ENCODE data around the gene NDRG4. TPM values are rescaled to one million over a fixed set of nuclear protein-coding genes. Genes with fewer than 3 reads are reported as not detected.
A peak's percentile ranks its signal among the peaks of the same experiment; 100 is the strongest.

NDRG4 gene
- polyA plus RNA-seq, 1 of the 3 experiments (the other 2 are of a cell fraction): 52.0 TPM

GRCh38 chr16:58499092-58499511 lies 841 bp upstream of the NDRG4 start (continued):
- TF ChIP-seq USF2 (IDR thresholded peaks at IDR 0.05; ENCODE audit: borderline replicate concordance, low read depth, low read length) (no peak), GABPA (IDR thresholded peaks at IDR 0.05; ENCODE audit: low read depth) (no peak), EZH2phosphoT487 (IDR thresholded peaks at IDR 0.05; ENCODE audit: borderline replicate concordance, low read depth) (no peak), CHD2 (IDR thresholded peaks at IDR 0.05; ENCODE audit: low read length, partially characterized antibody) (no peak), TEAD4 (IDR thresholded peaks at IDR 0.05; ENCODE audit: borderline replicate concordance, insufficient read depth) (no peak), SIN3A (IDR thresholded peaks at IDR 0.05; ENCODE audit: borderline replicate concordance, low read depth, low read length) (no peak), TAF1 (IDR thresholded peaks at IDR 0.05; ENCODE audit: borderline replicate concordance, low read depth, low read length) (no peak)

- peaks cover 6 to 33% of the 10 kb centered on the region in 2 experiments; a peak in 3 of 4 replicates for H3K4me1 ChIP-seq (ENCODE audit: control insufficient read depth in 1 of 2, insufficient read depth in 2 of 2, low read depth in 1 of 2, low read length in 1 of 2)
- peaks cover 7% of the 10 kb centered on the region for H3F3A ChIP-seq (replicated peaks; ENCODE audit: insufficient read depth)
- peak overlapping the region; percentile 20 to 85; a peak in 3 of 4 replicates for H3K27ac ChIP-seq (ENCODE audit: low read depth in 2 of 2, low read length in 1 of 2)
- TF ChIP-seq NRF1 (IDR thresholded peaks at IDR 0.05; ENCODE audit: low read depth, low read length) (no peak), MXI1 (IDR thresholded peaks at IDR 0.05; ENCODE audit: low read depth, low read length) (peak; percentile 17)
- peaks cover 8% of the 10 kb centered on the region; the same call in 1 of the 2 replicates for H3K79me2 ChIP-seq (ENCODE audit: insufficient read depth)
- no peaks in the 10 kb centered on the region for H3K9me3 ChIP-seq
- POLR2A ChIA-PET: interaction anchor here (0.6 to 1.9 kb wide), 10 partner anchors 8 to 372 kb away, joined by 3 to 8 read pairs (median 4); partner anchors contain the start of gene CFAP20
- peak overlapping the region; percentile 67 to 76 for H3K4me3 ChIP-seq (ENCODE audit: low read depth in 2 of 2, low read length in 1 of 2)
- WGBS (ENCODE audit: low lambda C conversion rate): 12% methylated on average over 16 of the region's 36 CpGs
- no peaks in the 10 kb centered on the region for H4K20me1 ChIP-seq (ENCODE audit: insufficient read depth)
- H3K9ac ChIP-seq: peak overlapping the region; percentile 63
- peaks cover 0 to 11% of the 10 kb centered on the region in 2 experiments for H3K36me3 ChIP-seq (replicated peaks in 1 of 2; ENCODE audit: control insufficient read depth in 1 of 2, insufficient read depth in 2 of 2, low read length in 1 of 2)
- H3K27me3 ChIP-seq (ENCODE audit: insufficient read depth): no peaks in the 10 kb centered on the region
- no peaks in the 10 kb centered on the region for H3K9me2 ChIP-seq
- H3K4me2 ChIP-seq: peak overlapping the region; percentile 98
- H2AFZ ChIP-seq (ENCODE audit: low read depth): peak overlapping the region; percentile 70; the same call in 1 of the 2 replicates
- DNase-seq: peak; percentile 69
- CTCF ChIA-PET: interaction anchor here (0.6 to 3.7 kb wide), 11 partner anchors 10 to 164 kb away, joined by 3 to 32 read pairs (median 4); no protein-coding TSS in a partner anchor
Measured at GRCh38 chr16:58500430-58501241, 693 bp downstream of the NDRG4 start.

All from SK-N-SH (cell line).